Measurements from ENCODE around the gene AFAP1.

AFAP1 gene

DNA sequence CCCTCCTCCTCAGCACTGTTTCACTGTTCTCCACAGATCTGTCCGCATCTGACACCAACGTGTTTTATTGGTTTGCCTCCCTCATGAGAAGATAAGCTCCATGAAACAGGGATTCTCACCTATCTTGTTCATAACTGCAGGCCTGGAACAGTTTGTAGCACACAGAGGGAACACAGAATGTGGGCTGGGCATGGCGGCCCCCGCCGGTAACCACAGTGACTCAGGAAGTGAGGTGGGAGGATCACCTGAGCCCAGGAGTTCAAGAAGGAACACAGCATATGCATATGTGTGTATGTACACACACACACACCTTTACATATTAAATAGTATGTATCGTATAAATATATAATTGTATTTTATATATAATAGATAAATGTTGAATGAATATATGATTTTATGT, 168.6 kb downstream of the AFAP1 start (continued):
- TF ChIP-seq, protein P1, sequence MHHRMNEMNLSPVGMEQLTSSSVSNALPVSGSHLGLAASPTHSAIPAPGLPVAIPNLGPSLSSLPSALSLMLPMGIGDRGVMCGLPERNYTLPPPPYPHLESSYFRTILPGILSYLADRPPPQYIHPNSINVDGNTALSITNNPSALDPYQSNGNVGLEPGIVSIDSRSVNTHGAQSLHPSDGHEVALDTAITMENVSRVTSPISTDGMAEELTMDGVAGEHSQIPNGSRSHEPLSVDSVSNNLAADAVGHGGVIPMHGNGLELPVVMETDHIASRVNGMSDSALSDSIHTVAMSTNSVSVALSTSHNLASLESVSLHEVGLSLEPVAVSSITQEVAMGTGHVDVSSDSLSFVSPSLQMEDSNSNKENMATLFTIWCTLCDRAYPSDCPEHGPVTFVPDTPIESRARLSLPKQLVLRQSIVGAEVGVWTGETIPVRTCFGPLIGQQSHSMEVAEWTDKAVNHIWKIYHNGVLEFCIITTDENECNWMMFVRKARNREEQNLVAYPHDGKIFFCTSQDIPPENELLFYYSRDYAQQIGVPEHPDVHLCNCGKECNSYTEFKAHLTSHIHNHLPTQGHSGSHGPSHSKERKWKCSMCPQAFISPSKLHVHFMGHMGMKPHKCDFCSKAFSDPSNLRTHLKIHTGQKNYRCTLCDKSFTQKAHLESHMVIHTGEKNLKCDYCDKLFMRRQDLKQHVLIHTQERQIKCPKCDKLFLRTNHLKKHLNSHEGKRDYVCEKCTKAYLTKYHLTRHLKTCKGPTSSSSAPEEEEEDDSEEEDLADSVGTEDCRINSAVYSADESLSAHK (tag by site-specific recombination; IDR thresholded peaks at IDR 0.05) = no peak
- no peak for TF ChIP-seq RBAK (tag by site-specific recombination; IDR thresholded peaks at IDR 0.05)

DNA sequence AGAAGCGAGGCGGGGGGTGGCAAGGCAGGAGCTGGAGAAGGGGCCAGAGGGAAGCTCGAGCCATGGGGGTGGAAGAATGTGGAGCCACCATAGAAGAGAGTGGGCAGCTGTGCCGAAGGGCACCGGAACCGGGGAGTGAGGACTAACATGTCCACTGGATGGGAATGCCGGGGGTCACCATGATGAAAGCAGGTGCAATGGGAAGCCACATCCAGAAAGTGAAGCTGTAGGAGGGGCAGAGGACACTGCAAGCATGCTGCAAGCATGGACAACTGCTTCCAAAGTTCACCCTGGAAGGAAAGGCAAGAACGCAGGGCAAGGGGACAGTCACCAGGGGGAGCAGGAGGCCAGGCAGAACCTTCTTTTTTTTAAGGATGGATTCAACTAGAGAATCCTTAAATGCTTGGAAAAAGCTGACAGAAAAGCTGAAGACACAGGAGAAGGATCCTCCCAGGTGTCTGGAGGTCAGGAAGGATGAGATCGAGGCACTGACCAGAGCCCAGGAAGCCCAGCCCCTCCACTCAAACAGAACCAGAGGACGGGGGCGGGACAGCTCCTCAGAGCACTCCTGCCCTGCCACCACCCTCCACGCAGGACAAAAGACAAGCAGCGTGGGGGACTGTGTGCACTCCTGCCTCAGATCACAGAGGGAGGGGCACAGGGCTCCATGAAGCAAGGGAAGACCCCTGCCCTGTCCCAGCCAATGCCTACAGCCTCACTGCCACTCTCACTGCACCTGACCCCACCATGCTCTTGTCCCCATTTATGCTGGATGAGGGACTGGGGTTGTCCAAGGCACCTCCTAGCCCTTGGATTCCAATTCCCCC, 169.2 kb downstream of the AFAP1 start:
- TF ChIP-seq ZNF140 (tag by site-specific recombination; IDR thresholded peaks at IDR 0.05) = no peak
- TF ChIP-seq, protein P2, sequence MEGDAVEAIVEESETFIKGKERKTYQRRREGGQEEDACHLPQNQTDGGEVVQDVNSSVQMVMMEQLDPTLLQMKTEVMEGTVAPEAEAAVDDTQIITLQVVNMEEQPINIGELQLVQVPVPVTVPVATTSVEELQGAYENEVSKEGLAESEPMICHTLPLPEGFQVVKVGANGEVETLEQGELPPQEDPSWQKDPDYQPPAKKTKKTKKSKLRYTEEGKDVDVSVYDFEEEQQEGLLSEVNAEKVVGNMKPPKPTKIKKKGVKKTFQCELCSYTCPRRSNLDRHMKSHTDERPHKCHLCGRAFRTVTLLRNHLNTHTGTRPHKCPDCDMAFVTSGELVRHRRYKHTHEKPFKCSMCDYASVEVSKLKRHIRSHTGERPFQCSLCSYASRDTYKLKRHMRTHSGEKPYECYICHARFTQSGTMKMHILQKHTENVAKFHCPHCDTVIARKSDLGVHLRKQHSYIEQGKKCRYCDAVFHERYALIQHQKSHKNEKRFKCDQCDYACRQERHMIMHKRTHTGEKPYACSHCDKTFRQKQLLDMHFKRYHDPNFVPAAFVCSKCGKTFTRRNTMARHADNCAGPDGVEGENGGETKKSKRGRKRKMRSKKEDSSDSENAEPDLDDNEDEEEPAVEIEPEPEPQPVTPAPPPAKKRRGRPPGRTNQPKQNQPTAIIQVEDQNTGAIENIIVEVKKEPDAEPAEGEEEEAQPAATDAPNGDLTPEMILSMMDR (tag by site-specific recombination; IDR thresholded peaks at IDR 0.05) = 0 out of 2 replicates have a peak, but pooled peaks have one; percentile 32
- POLR2A ChIA-PET = no interaction called here
- H3K27ac ChIP-seq (ENCODE audit: extremely low read depth, low read depth, low read length) = no peak overlapping the region
- peaks cover 0 to 31% of the 10 kb centered on the region in 2 experiments; a peak in 1 of 3 replicates for H3K36me3 ChIP-seq (ENCODE audit: control insufficient read depth in 2 of 2, insufficient read depth in 1 of 2, low read length in 2 of 2)
- H3K9me3 ChIP-seq (ENCODE audit: control insufficient read depth, insufficient read depth, low read depth, low read length) = no peaks in the 10 kb centered on the region
- H3K4me3 ChIP-seq (ENCODE audit: low read depth, low read length) = no peak overlapping the region
- no peaks in the 10 kb centered on the region for H3K4me1 ChIP-seq (ENCODE audit: control insufficient read depth, insufficient read depth, low read length)
- CTCF ChIA-PET = interaction anchor here (0.7 to 3.9 kb wide), 8 partner anchors 9 to 460 kb away, joined by 3 to 39 read pairs (median 4); no protein-coding TSS in a partner anchor

DNA sequence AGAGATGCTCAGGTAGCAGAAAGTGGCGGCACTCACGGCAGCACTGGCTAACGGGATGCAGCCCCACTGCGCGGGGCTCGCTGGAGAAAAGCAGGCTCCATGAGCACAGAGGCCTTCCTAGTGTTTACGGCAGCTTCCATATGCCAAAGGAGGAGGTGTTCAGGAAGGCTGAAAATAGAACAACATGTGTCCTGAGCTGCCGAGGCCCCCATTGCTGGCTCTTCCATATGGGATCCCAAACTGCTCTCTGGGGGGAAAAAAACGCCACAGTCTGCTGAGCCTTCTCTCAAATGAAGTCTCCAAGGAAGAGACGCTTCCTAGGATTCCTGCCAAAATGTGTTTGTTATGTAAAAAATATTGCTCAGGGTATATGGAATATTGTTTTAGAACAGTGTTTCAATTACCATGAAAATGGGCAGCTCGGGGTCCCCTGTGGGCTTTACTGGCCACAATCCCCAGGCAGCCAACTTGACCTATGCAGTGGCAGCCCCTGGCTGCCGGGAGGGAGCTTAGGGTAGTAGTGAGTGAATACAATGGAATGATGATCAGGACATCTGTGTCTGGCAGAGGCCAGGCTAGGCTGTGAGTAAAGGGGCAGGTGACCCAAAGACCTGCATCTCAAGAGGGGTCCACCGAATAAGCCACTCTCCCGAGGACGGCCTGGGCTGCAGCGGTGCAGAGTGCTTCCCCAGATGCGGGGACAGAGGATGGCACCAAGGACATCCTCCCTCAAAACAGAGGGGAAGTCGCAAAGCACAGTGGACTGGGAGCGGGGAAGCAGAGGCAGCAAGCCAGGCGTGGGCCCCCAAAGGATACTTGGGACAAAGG, 170.1 kb downstream of the AFAP1 start:
- TF ChIP-seq ZBTB1 (tag by site-specific recombination; IDR thresholded peaks at IDR 0.05) (no peak), ZXDB (tag by site-specific recombination; IDR thresholded peaks at IDR 0.05) (no peak), ZNF391 (tag by site-specific recombination; IDR thresholded peaks at IDR 0.05; ENCODE audit: borderline replicate concordance, low read depth) (no peak), ZNF16 (tag by site-specific recombination; IDR thresholded peaks at IDR 0.05; ENCODE audit: low read depth) (no peak), KLF9 (tag by site-specific recombination; IDR thresholded peaks at IDR 0.05; ENCODE audit: low read depth) (no peak), SP2 (tag by site-specific recombination; IDR thresholded peaks at IDR 0.05) (no peak)
- TF ChIP-seq, protein P3, sequence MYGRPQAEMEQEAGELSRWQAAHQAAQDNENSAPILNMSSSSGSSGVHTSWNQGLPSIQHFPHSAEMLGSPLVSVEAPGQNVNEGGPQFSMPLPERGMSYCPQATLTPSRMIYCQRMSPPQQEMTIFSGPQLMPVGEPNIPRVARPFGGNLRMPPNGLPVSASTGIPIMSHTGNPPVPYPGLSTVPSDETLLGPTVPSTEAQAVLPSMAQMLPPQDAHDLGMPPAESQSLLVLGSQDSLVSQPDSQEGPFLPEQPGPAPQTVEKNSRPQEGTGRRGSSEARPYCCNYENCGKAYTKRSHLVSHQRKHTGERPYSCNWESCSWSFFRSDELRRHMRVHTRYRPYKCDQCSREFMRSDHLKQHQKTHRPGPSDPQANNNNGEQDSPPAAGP (tag by site-specific recombination; IDR thresholded peaks at IDR 0.05) = no peak
- TF ChIP-seq, protein P4, sequence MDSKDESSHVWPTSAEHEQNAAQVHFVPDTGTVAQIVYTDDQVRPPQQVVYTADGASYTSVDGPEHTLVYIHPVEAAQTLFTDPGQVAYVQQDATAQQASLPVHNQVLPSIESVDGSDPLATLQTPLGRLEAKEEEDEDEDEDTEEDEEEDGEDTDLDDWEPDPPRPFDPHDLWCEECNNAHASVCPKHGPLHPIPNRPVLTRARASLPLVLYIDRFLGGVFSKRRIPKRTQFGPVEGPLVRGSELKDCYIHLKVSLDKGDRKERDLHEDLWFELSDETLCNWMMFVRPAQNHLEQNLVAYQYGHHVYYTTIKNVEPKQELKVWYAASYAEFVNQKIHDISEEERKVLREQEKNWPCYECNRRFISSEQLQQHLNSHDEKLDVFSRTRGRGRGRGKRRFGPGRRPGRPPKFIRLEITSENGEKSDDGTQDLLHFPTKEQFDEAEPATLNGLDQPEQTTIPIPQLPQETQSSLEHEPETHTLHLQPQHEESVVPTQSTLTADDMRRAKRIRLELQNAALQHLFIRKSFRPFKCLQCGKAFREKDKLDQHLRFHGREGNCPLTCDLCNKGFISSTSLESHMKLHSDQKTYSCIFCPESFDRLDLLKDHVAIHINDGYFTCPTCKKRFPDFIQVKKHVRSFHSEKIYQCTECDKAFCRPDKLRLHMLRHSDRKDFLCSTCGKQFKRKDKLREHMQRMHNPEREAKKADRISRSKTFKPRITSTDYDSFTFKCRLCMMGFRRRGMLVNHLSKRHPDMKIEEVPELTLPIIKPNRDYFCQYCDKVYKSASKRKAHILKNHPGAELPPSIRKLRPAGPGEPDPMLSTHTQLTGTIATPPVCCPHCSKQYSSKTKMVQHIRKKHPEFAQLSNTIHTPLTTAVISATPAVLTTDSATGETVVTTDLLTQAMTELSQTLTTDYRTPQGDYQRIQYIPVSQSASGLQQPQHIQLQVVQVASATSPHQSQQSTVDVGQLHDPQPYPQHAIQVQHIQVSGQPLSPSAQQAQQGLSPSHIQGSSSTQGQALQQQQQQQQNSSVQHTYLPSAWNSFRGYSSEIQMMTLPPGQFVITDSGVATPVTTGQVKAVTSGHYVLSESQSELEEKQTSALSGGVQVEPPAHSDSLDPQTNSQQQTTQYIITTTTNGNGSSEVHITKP (tag by site-specific recombination; IDR thresholded peaks at IDR 0.05) = no peak
- Histone ChIP-seq H3K9me3 (ENCODE audit: control insufficient read depth, insufficient read depth, low read depth, low read length) (no peaks in the 10 kb centered on the region), H3K4me3 (ENCODE audit: low read depth, low read length) (no peak overlapping the region), H3K36me3 (ENCODE audit: control insufficient read depth in 2 of 2, insufficient read depth in 1 of 2, low read length in 2 of 2) (peaks cover 0 to 30% of the 10 kb centered on the region in 2 experiments; a peak in 1 of 3 replicates), H3K27ac (ENCODE audit: extremely low read depth, low read depth, low read length) (no peak overlapping the region), H3K4me1 (ENCODE audit: control insufficient read depth, insufficient read depth, low read length) (no peaks in the 10 kb centered on the region)
- ChIA-PET CTCF (interaction anchor here (1.5 to 3.9 kb wide), 3 partner anchors 8 to 218 kb away, joined by 7 to 39 read pairs (median 8); no protein-coding TSS in a partner anchor), POLR2A (no interaction called here)
